AG09309 (cell line): ENCODE measurements around the gene MEIS2.

Source experiments
- DNase-seq: peaks from one replicate; pipeline ENCODE4 v3.0.0-alpha.2; 2010; ENCODE audit warnings: low read depth
- H3K4me3 ChIP-seq: 2 replicates; pipeline ENCODE4 v1.5.1; 2011; ENCODE audit warnings: mild to moderate bottlenecking, low read depth, low read length, moderate library complexity; ENCODE audit not compliant: control insufficient read depth
- TF ChIP-seq, protein P1 (sequence below): IDR thresholded peaks from 2 replicates; pipeline ENCODE4 v1.5.1; 2011; ENCODE audit warnings: mild to moderate bottlenecking, low read depth, low read length, inconsistent platforms; ENCODE audit not compliant: insufficient read depth, control insufficient read depth; ENCODE audit errors: missing control alignments

The MEIS2 gene

DNA sequence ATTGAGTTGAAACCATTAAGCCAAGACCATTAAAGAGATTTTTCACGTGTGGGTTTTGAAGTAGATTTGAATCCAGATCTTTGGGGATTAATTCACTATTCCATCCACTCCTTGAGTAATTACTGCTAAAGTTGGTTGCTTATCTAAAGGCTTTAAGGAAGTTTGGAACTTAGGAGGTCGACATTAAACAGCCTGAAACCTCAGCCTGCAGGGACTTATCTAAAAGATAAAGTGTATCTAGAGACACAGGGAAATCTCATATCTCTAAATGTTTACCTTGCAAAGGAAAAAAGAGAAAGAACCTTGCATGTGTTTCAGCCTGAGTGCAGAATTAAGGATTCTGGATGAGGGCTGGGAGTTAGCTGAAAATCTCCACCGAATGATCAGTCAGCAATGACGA, 158.6 kb downstream of the MEIS2 start:
- no peak for DNase-seq
- H3K4me3 ChIP-seq = no peak overlapping the region
- TF ChIP-seq, protein P1, sequence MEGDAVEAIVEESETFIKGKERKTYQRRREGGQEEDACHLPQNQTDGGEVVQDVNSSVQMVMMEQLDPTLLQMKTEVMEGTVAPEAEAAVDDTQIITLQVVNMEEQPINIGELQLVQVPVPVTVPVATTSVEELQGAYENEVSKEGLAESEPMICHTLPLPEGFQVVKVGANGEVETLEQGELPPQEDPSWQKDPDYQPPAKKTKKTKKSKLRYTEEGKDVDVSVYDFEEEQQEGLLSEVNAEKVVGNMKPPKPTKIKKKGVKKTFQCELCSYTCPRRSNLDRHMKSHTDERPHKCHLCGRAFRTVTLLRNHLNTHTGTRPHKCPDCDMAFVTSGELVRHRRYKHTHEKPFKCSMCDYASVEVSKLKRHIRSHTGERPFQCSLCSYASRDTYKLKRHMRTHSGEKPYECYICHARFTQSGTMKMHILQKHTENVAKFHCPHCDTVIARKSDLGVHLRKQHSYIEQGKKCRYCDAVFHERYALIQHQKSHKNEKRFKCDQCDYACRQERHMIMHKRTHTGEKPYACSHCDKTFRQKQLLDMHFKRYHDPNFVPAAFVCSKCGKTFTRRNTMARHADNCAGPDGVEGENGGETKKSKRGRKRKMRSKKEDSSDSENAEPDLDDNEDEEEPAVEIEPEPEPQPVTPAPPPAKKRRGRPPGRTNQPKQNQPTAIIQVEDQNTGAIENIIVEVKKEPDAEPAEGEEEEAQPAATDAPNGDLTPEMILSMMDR = no peak

GRCh38 chr15:36940636-36941260, 159.6 kb downstream of the MEIS2 start:
- no peak overlapping the region for H3K4me3 ChIP-seq
- no peak for DNase-seq
- TF ChIP-seq, protein P1 = no peak

DNA sequence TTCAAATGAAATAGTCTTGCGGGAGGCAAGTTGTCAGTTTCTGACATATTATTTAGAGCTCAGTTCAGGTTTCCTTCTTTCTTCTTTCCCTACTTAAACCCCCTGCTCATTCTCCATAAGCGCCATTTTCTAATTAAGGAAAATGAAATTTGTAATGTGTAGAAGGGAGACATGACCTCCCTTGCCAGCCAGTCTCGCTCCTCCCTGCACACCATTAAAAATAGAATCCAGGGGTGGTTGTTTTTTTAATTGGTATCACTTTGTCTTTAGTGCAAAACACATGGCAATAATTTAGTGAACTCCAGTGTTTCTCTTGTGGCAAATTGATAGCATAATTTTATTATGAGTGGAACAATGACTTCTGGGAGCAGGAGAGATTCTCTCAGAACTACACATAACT, 160.1 kb downstream of the MEIS2 start:
- no peak overlapping the region for H3K4me3 ChIP-seq
- DNase-seq = no peak
- TF ChIP-seq, protein P1 = no peak

- H3K4me3 ChIP-seq = no peak overlapping the region
- TF ChIP-seq, protein P1 = no peak
- no peak for DNase-seq
Measured at GRCh38 chr15:36938764-36939163, 161.6 kb downstream of the MEIS2 start.

DNA sequence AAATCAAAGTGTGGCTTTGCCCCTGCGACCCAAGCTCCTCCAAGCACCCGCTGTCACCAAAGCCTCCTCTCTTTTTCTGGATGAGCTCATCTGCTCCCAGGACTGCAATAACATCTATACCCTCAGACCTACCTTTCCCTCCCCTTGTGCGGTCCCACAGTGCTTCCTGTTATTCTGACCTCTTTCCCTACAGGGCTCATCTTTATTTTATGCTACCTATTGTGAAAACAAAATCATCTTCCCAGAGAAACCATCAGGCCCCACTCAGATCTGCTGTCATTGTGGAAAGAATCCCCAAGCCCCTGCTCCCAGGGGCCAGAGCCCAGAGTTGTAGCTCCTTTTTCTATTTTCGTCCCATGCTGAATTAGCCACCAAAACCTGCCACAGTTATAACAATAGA, 162.2 kb downstream of the MEIS2 start:
- TF ChIP-seq, protein P1 = no peak
- no peak overlapping the region for H3K4me3 ChIP-seq
- no peak for DNase-seq

- peak; percentile 43 for DNase-seq
- H3K4me3 ChIP-seq = no peak overlapping the region
- TF ChIP-seq, protein P1 = no peak
Measured at GRCh38 chr15:36936613-36937012, 163.7 kb downstream of the MEIS2 start.
